Measurements from ENCODE around the gene MAD1L1. TPM values are rescaled to one million over a fixed set of nuclear protein-coding genes. Genes with fewer than 3 reads are reported as not detected.

The MAD1L1 gene
- total RNA-seq, 1 donor from 2014 or later, result 56.2 TPM

- no peak overlapping the region for H3K27ac Mint-ChIP-seq
- intact Hi-C loops (cut with micrococcal nuclease), result no loop called here
- no peaks in the 10 kb centered on the region for H3K27me3 Mint-ChIP-seq (ENCODE audit: insufficient read depth)
- H3K4me3 Mint-ChIP-seq, result no peak overlapping the region
- no peak for DNase-seq (ENCODE audit: low spot score)
- no peaks in the 10 kb centered on the region for H3K9me3 Mint-ChIP-seq
- H3K36me3 Mint-ChIP-seq (ENCODE audit: low read depth), result peaks cover 24% of the 10 kb centered on the region
- H3K4me1 Mint-ChIP-seq (ENCODE audit: low read depth), result no peaks in the 10 kb centered on the region
Observed at GRCh38 chr7:2217716-2218443, 14.9 kb downstream of the MAD1L1 start.

GRCh38 chr7:2217206-2217605, 15.5 kb downstream of the MAD1L1 start:
- H3K27ac Mint-ChIP-seq, result no peak overlapping the region
- no peak overlapping the region for H3K4me3 Mint-ChIP-seq
- no peak for DNase-seq (ENCODE audit: low spot score)
- H3K9me3 Mint-ChIP-seq, result no peaks in the 10 kb centered on the region
- no peaks in the 10 kb centered on the region for H3K4me1 Mint-ChIP-seq (ENCODE audit: low read depth)
- H3K27me3 Mint-ChIP-seq (ENCODE audit: insufficient read depth), result no peaks in the 10 kb centered on the region
- intact Hi-C loops (cut with micrococcal nuclease), result no loop called here
- H3K36me3 Mint-ChIP-seq (ENCODE audit: low read depth), result peaks cover 30% of the 10 kb centered on the region

GRCh38 chr7:2215851-2216250, 16.9 kb downstream of the MAD1L1 start:
- Mint-ChIP-seq H3K4me3 (no peak overlapping the region), H3K36me3 (ENCODE audit: low read depth) (peaks cover 27% of the 10 kb centered on the region), H3K4me1 (ENCODE audit: low read depth) (no peaks in the 10 kb centered on the region), H3K27ac (no peak overlapping the region), H3K9me3 (no peaks in the 10 kb centered on the region), H3K27me3 (ENCODE audit: insufficient read depth) (no peaks in the 10 kb centered on the region)
- intact Hi-C loops (cut with micrococcal nuclease), result no loop called here
- DNase-seq (ENCODE audit: low spot score), result no peak

- Mint-ChIP-seq H3K9me3 (no peaks in the 10 kb centered on the region), H3K27me3 (ENCODE audit: insufficient read depth) (no peaks in the 10 kb centered on the region), H3K36me3 (ENCODE audit: low read depth) (peaks cover 27% of the 10 kb centered on the region), H3K4me1 (ENCODE audit: low read depth) (no peaks in the 10 kb centered on the region), H3K27ac (no peak overlapping the region), H3K4me3 (no peak overlapping the region)
- no peak for DNase-seq (ENCODE audit: low spot score)
- intact Hi-C loops (cut with micrococcal nuclease), result no loop called here
Observed at GRCh38 chr7:2214636-2215035, 18.1 kb downstream of the MAD1L1 start.

GRCh38 chr7:2213551-2214215, 19.1 kb downstream of the MAD1L1 start:
- Mint-ChIP-seq H3K27me3 (ENCODE audit: insufficient read depth) (no peaks in the 10 kb centered on the region), H3K27ac (no peak overlapping the region), H3K36me3 (ENCODE audit: low read depth) (peaks cover 28% of the 10 kb centered on the region), H3K4me3 (no peak overlapping the region), H3K4me1 (ENCODE audit: low read depth) (no peaks in the 10 kb centered on the region), H3K9me3 (no peaks in the 10 kb centered on the region)
- intact Hi-C loops (cut with micrococcal nuclease), result no loop called here
- DNase-seq (ENCODE audit: low spot score), result no peak

- Mint-ChIP-seq H3K4me1 (ENCODE audit: low read depth) (no peaks in the 10 kb centered on the region), H3K27me3 (ENCODE audit: insufficient read depth) (no peaks in the 10 kb centered on the region), H3K4me3 (no peak overlapping the region), H3K9me3 (no peaks in the 10 kb centered on the region), H3K36me3 (ENCODE audit: low read depth) (peaks cover 27% of the 10 kb centered on the region), H3K27ac (no peak overlapping the region)
- intact Hi-C loops (cut with micrococcal nuclease), result no loop called here
- no peak for DNase-seq (ENCODE audit: low spot score)
Observed at GRCh38 chr7:2212906-2213305, 19.8 kb downstream of the MAD1L1 start.

- Mint-ChIP-seq H3K27me3 (ENCODE audit: insufficient read depth) (no peaks in the 10 kb centered on the region), H3K27ac (no peak overlapping the region), H3K4me1 (ENCODE audit: low read depth) (no peaks in the 10 kb centered on the region), H3K4me3 (no peak overlapping the region), H3K9me3 (no peaks in the 10 kb centered on the region), H3K36me3 (ENCODE audit: low read depth) (peaks cover 26% of the 10 kb centered on the region)
- intact Hi-C loops (cut with micrococcal nuclease), result no loop called here
- DNase-seq (ENCODE audit: low spot score), result no peak
Observed at GRCh38 chr7:2211926-2212325, 20.8 kb downstream of the MAD1L1 start.

GRCh38 chr7:2211259-2211880, 21.4 kb downstream of the MAD1L1 start:
- peaks cover 25% of the 10 kb centered on the region for H3K36me3 Mint-ChIP-seq (ENCODE audit: low read depth)
- H3K4me3 Mint-ChIP-seq, result no peak overlapping the region
- H3K27me3 Mint-ChIP-seq (ENCODE audit: insufficient read depth), result no peaks in the 10 kb centered on the region
- H3K27ac Mint-ChIP-seq, result no peak overlapping the region
- H3K9me3 Mint-ChIP-seq, result no peaks in the 10 kb centered on the region
- H3K4me1 Mint-ChIP-seq (ENCODE audit: low read depth), result no peaks in the 10 kb centered on the region
- intact Hi-C loops (cut with micrococcal nuclease), result no loop called here
- no peak for DNase-seq (ENCODE audit: low spot score)

GRCh38 chr7:2210551-2211258, 22.0 kb downstream of the MAD1L1 start:
- intact Hi-C loops (cut with micrococcal nuclease), result no loop called here
- Mint-ChIP-seq H3K27ac (no peak overlapping the region), H3K4me1 (ENCODE audit: low read depth) (no peaks in the 10 kb centered on the region), H3K9me3 (no peaks in the 10 kb centered on the region), H3K27me3 (ENCODE audit: insufficient read depth) (no peaks in the 10 kb centered on the region), H3K36me3 (ENCODE audit: low read depth) (peaks cover 20% of the 10 kb centered on the region), H3K4me3 (no peak overlapping the region)
- DNase-seq (ENCODE audit: low spot score), result no peak

GRCh38 chr7:2209961-2210323, 22.8 kb downstream of the MAD1L1 start:
- Mint-ChIP-seq H3K4me1 (ENCODE audit: low read depth) (no peaks in the 10 kb centered on the region), H3K4me3 (no peak overlapping the region), H3K36me3 (ENCODE audit: low read depth) (peaks cover 16% of the 10 kb centered on the region), H3K9me3 (no peaks in the 10 kb centered on the region), H3K27me3 (ENCODE audit: insufficient read depth) (no peaks in the 10 kb centered on the region), H3K27ac (no peak overlapping the region)
- intact Hi-C loops (cut with micrococcal nuclease), result loop anchor here (1.0 kb wide), 1 partner anchor 631 kb away; no protein-coding TSS in a partner anchor
- DNase-seq (ENCODE audit: low spot score), result no peak

- Mint-ChIP-seq H3K27ac (no peak overlapping the region), H3K27me3 (ENCODE audit: insufficient read depth) (no peaks in the 10 kb centered on the region), H3K4me3 (no peak overlapping the region), H3K9me3 (no peaks in the 10 kb centered on the region), H3K4me1 (ENCODE audit: low read depth) (no peaks in the 10 kb centered on the region), H3K36me3 (ENCODE audit: low read depth) (peaks cover 14% of the 10 kb centered on the region)
- peak; percentile 26 for DNase-seq (ENCODE audit: low spot score)
- intact Hi-C loops (cut with micrococcal nuclease), result loop anchor here (1.0 kb wide), 1 partner anchor 630 kb away; no protein-coding TSS in a partner anchor
Observed at GRCh38 chr7:2209146-2209960, 23.4 kb downstream of the MAD1L1 start.

- peaks cover 12% of the 10 kb centered on the region for H3K36me3 Mint-ChIP-seq (ENCODE audit: low read depth)
- no peaks in the 10 kb centered on the region for H3K4me1 Mint-ChIP-seq (ENCODE audit: low read depth)
- no peak overlapping the region for H3K4me3 Mint-ChIP-seq
- DNase-seq (ENCODE audit: low spot score), result no peak
- no peaks in the 10 kb centered on the region for H3K9me3 Mint-ChIP-seq
- no peak overlapping the region for H3K27ac Mint-ChIP-seq
- H3K27me3 Mint-ChIP-seq (ENCODE audit: insufficient read depth), result no peaks in the 10 kb centered on the region
- intact Hi-C loops (cut with micrococcal nuclease), result loop anchor here (1.0 kb wide), 1 partner anchor 629 kb away; no protein-coding TSS in a partner anchor
Observed at GRCh38 chr7:2208712-2209111, 24.0 kb downstream of the MAD1L1 start.
